GM19023 (cell line): ENCODE results near the gene NRXN3.

ENCODE experiments used
- ATAC-seq: cut with Tn5 transposase; IDR thresholded peaks from one replicate; pipeline ENCODE4 v1.9.1; 2021; ENCODE audit warnings: mild to moderate bottlenecking, moderate library complexity; ENCODE audit not compliant: unreplicated experiment

NRXN3 gene

DNA sequence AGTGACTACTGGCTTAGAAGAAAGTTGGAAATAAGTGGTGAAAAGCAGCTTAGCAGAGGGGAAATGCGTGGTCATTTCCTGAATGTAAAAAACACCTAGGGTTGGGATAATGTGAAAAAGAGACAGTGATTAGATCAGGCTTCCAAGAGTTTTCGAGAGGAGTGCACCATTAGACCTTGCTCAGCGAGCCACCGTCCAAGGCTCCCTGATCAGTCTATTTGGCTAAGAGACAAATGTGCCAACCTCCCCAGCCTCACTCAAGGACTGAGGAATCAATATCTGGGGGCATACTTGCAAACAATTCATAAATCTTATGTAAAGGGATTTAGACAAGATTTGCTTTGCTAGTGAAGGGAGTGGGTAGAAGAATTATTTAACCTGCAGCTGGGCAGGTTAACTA lies 594.5 kb downstream of the NRXN3 start:
- no peak for ATAC-seq

DNA sequence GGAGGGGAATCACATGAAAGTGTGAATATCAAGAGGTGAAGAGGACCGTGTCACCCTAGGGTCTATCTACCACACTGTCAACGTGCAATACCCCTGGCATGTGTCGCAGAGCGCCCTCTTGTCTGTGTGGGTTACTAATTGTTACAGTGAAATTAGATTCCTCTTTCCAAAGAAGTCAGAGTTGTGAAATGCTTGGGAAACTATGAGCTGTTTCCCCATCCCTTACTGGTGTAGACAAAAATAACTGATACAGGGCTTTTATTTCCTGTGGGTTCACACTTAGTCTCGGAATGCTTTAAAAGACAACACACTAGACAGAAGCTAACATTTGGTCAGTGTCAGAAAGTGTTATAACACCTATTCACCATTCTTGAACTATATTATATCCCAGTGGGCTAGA lies 597.3 kb downstream of the NRXN3 start:
- ATAC-seq: no peak

DNA sequence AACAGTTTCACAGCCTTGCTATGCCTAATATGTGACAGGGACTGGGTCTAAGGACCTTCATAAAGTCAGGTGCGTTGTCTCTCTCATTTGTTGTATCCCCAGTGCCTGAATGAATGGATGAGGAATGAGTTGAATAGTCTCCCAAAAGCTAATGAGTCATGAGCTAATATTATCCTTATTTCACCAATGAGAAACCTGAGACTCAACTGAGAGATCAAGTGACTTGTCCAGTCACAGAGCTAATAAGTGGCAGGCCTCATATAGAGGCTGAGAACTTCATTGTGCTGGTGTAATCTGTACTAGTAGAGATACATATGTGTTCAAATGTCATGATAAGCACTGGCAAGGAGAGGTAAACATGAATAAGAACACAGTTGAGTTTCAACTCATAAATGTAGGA lies 612.4 kb downstream of the NRXN3 start:
- no peak for ATAC-seq

DNA sequence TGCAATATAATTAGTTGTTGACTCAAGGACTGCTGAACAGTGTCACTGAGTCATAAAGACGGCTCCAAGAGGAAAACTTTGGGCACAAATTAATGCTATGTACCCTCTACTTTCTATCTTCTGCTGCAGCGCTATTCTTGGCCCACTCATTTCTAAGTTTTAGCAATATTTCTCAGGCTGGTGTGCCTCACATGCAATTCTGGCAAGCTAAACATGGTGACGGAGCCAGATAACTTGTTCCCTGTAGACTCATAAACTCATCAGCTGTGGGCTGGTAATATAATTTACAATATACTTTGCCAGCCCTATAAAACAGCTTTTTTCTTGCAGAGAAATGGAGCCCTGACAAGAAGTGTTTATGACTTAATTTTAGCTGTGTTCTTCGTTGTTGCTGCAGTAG lies 615.1 kb downstream of the NRXN3 start:
- no peak for ATAC-seq

DNA sequence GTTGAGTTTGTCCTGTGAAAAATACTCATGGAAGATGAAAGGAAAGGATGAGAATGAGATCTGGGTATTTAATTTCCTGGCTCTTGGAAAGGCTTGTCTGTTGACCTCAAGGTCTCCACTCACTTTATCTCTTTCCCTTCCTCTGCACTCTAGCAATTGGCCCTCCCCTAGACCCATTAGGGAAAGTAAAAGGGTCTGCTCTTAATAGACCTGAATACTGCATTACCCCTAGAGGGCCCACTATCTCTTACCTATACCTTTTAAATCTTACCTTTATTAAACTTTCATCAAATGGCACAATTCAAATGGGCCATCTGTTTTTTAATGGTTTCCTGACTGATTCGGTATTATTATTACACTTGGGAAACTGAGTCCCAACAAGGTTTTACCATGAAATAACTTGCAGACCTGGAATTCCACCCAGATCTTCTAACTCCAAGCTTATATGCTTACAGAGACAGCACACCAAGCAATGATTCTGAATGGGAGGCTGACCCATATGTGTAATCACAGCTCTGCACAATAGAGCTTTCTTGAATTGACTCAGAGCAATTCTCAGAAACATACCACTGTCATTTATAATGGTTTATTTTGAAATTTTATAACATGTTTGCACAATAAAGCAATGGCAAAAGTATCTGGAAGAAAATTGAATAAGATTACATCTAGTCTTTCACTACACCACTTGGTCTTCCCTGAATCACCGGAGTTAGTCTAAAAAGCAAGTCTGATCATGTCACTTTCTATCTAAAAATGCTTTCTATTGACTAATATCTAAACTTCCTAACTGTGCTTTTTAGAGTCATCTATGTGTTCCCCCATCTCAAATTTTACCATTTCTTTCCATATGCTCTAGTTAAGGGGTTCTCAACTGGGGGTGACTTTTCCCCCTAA lies 618.5 kb downstream of the NRXN3 start:
- no peak for ATAC-seq

DNA sequence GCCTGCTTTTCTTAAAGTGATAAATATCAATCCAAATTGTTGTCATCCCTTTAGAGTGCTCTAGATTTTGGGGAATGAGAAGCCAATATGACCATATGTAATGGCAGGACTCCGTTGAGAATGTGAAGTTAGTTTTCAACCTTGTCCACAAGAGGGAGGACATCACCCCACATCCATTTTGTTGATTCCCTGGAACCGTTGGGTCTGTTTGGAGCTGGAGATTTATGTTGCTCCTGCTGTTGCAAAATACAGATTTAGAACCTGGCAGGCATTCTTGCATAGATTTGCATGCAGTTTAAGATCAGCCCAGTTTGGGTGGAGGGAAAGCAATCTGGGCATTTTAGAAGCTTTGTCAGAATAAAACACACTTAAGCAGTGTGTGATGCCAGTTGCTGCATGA lies 620.1 kb downstream of the NRXN3 start:
- no peak for ATAC-seq

DNA sequence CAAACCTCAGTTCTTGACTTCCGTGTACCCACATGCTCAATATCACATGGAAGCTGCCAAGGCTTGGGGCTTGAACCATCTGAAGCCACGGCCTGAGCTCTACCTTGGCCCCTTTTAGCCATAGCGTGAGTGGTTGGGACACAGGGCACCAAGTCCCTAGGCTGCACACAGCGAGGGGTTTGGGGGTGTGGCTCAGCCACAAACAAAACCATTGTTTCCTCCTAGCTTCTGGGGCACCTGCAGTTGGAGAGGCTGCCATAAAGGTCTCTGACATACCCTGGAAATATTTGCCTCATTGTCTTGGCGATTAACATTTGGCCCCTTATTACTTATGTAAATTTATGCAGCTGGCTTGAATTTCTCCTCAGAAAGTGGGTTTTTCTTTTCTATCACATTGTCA lies 628.6 kb downstream of the NRXN3 start:
- no peak for ATAC-seq

DNA sequence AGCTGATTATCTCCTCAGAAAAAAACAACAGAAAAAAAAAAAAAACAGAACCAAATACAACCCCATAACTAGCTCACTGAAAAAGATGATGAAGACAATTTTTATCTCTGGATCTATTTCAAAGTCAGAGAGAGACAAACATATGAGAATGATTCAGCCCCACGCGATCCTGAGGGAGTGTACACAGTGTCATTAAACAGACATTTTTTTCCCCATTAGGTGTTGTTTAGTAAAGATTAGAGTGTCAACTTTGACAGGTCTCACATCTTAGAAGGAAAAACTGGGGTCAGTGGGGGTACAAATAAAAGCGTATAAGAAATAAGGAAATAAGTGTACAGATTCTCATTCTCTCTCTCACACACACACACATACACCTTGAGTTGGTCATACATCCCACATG lies 635.4 kb downstream of the NRXN3 start:
- no peak for ATAC-seq

DNA sequence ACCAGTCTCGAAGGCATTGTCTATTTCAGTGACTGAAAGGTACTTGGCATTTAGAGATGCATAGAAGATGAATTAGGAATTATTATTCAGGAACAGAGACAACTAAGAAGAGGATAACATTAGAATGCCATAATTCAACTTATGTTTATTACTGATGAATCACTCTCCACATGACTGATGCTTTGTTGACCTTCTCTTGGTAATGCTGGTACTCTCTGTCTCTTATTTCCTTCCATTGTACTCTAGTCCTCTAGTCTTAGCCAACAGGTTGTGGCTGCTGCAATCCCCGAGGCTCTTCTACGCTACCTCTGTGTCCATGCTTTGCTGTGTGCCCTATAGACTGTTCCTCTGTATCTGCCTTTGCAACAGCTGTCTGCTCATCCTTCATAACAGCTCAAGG lies 652.9 kb downstream of the NRXN3 start:
- no peak for ATAC-seq

DNA sequence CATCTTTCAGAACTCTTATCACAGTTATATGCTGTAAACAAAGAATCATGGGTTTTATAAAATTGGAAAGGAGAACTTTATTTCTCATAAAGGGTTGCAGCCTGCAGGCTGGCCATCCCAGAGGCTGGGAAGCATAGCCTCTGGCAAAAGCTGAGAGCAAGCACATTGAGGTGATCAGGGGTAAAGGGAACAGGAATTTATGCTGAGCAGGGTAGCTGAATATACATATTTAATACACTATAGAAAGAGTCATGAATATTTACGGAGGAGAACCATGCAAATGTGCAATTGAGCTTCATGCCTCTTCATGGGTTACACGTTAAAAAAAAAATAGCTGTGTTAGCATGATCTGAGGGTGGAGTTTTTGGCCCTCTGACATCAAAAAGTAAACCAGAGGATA lies 653.3 kb downstream of the NRXN3 start:
- no peak for ATAC-seq

DNA sequence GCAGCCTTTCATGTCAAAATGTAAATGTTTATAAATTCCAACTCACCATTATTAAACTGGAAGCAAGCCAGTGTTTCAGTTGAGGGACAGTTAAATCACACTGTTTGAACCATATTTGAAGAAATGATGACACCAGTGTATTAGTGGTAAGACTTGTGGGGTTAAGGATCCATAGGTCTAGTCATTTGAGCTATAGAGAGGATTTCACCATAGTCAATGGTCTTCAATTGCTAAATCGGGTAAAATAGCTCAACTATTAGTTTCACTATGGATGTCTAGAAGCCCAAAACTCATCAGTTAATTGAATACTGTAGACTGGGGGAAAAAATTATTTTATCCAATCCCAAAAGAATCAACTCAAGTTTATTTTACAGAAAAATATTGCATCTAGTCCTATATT lies 659.1 kb downstream of the NRXN3 start:
- no peak for ATAC-seq

DNA sequence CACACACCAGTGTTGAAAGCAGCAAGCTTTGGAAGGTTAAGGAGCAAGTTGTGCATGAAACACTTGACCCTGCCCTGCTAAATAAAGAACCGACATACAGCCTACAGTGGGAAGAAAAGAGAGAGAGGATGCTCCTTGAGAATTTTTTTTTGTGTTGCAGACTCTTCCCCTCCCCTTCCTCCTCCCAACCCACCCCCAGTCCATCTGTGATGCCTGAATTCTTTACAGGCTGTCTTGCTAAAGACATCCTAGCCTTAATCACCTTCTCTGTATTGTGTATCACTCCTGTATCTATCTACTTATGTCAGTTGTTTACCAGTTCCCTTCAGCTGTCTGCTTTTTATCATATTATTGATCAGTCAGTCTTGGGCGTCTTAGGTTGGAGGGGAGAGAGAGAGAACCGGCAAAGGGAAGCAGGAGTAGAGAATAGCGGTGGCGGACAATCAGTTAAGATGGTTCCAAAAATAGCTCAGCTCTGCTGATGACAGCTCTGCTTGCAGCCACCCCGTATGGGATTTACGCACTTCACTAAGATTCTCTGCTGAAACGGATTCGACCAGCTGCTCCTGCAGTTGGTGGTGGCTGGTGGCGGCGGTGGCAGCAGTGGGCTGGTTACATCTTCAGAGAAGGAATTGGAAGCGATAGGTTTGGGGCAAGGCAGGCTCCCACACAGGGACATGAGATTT lies 664.7 kb downstream of the NRXN3 start:
- ATAC-seq: no peak

DNA sequence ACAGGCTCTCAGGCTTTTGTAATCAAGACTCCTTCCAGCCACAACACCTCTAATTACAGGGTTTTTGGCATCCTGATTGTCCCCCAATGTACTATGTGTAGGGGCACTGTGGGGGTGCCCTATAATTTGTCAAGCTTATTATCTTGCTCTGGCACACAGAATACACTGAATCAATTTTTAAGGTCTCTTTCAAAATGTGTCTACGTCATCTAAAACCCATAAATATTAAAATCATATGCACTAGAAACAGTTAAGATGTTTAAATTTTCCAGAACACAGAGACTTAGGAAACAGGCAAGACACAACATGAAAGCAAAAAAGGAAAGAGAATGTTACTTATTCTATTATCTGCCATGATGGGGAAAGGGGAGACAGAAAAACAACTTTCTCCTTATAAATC lies 665.7 kb downstream of the NRXN3 start:
- no peak for ATAC-seq

DNA sequence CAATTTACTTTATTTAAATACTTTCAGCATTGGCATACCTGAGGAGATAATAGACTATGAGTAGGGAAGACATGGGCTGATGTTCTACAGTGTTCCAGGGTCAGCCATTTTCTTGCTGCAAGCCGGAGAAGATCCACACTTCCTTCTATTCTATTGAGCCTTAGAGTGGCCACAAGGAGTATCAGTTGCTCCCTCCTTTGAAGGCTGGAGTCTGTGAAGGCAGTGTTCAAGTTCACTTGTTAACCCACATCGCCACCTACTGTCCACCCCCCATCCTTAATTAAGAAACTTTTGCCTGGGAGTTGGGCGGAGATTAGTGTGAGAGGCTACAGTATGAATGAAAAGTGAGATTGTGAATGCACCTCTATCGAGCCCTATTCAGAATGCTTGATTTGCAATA lies 666.6 kb downstream of the NRXN3 start:
- no peak for ATAC-seq

DNA sequence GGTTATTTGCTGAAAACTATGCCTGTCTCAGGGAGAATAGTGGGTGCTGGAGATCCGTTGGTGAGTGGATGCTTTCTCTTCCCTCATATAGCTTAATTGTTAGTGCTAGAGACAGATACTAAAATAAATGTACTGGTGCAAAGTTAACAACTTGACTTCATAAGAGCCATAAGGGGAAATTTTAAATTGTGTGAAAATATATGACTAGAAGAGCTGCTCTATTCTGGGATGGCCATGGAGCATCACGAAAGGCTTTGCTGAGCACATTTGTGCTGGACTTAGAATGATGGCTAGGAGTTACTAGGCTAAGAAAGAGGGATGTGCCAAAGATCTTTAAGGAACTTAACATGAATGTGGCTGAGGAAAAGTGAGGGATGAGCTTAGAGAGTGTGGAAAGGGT lies 668.8 kb downstream of the NRXN3 start:
- ATAC-seq: no peak

DNA sequence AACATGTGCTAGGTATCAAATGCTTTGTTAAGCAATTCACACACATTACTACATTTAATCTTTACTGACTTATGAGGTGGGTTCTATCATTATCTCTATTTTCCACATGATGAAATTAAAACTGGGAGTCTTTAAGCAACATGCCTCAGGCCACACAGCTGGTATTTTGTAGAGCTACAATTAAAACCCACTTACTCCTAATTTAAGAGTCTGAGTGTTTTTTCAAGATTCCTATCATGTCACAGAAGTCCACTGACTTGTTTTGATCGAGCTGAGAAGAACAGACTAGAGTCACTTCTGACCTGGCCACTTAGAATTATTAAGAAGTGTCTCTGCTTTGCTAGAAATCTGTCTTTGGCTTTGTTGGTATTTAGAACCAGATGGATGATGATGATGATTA lies 670.7 kb downstream of the NRXN3 start:
- ATAC-seq: no peak

DNA sequence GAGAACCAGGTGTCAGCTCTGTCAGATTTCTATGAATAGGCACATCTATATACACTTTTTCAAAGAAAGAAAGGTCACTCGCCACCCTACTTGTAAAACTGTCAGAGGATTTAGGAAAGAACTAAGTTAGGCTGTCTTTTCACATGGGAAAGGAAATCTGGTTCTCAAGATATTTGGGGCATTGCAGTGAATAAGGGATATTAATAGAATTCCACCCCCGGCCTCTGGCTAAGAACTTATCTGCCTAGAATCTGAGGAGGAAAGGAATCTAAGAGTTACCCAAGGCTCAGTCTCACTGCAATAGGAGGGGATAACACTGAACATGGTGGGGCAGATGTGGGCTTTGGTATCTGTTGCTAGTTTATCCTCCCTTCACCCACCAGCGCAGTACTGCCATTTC lies 677.6 kb downstream of the NRXN3 start:
- no peak for ATAC-seq

DNA sequence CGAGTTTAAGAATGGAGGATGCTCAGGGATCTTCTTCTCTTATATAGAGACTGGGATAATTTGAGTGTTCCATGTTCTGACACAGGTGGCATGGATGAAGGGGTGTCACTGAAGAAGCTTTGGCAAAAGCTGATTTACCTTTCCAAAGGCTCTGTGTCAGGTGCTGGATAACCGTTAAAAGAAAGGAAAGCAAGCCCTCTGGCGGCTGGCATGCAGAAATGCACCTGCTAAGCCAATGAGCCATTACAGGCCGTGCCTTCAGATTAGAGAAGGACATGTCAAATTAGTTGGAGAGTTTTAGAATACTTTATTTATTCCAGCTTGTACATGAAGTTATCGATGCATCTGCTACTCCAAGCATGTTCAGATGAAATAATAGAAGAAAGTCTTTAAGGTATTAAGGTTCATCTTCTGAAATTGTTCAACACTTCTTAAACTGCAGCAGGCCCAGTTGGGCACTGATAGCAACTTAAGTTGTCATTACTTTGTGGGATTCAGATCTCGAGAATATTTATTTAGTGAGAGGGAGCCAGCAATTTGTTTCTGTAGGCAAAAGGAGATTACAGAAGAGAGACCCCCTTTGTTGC lies 678.2 kb downstream of the NRXN3 start:
- peak; percentile 95 for ATAC-seq

DNA sequence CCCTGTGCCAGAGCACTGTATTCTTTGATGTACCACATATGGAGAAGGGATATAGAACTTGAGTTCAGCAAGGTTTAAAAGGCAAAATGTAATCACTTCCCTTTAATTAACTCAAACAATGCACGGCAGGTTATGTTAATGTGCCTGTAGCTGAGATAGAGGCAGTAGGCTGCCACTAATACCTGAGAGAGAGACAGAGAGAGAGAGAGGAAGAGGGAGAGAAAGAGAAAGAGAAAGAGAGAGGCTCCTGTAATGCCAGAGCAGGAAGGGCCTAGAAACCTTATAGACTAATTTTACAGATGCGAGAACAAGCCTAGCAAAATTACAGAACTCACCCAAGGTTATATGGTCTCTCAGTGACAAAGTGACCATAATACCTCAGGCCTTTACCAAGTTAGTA lies 679.8 kb downstream of the NRXN3 start:
- no peak for ATAC-seq

DNA sequence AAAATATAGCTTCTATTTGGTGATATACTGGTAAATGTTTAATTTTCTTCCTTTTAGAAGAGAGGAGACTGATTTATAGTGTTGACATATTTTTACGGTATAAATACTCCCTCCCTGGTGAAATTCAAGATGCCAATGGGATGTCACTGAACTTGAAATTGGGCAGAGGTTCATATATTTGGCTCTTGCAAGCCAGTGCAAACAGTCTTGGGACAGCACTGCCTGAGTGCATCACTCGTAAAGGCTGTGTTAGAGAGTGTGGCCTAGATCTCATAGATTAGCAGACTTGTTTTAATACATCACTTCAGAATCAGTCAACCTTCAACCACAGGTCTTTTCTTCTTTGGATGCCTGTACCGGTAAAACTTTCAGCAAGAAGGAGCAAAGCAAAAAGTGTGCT lies 681.0 kb downstream of the NRXN3 start:
- ATAC-seq: no peak

DNA sequence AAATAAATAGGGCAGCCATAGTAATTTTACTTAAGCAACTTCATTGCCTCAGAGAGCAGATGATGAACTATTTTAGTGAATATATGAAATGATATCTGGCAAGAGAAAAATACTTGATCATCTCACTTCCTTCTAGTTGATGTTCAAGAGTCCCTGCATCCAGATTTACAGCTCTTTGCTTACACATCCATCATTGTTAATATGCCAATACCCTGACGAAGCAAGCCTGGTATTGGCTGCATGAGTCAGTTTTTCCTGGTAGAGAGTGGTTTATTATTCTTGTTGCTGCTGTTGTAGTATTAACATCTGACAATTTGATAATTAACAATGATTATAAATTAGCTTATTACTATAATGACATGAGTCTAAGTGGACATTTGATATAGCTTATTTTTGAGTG lies 681.9 kb downstream of the NRXN3 start:
- no peak for ATAC-seq

DNA sequence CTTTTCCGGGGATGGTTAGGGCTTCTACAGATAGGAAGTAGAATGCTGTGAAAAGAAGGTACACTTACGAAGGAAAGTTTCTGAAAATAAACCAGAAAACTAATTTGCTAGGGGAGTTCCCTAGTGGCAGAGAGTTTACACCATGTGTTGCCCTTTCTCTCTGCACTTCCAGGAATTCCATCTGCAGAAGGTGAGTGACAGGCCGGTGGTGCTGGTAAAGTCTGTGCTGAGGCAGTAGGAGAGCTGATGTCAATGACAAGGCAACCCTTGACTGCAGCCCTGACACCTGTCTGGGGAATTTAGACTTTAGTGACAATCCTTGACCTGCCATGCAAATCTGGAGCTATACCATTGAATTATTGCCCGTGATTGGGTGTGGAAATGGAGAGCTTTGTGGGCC lies 687.8 kb downstream of the NRXN3 start:
- no peak for ATAC-seq
